GM19372 (cell line): ENCODE results near the gene BDP1.
A peak's percentile ranks its signal among the peaks of the same experiment; 100 is the strongest.
"Not testable (repeated sequence)": the region's sequence is repeated elsewhere in the genome, so short reads cannot be mapped to it uniquely, and the experiment has no call there.

Source experiments
- ATAC-seq: cut with Tn5 transposase; IDR thresholded peaks from one replicate; pipeline ENCODE4 v1.9.1; 2021; ENCODE audit warnings: mild to moderate bottlenecking, low read depth, moderate library complexity; ENCODE audit not compliant: unreplicated experiment

BDP1 gene

DNA sequence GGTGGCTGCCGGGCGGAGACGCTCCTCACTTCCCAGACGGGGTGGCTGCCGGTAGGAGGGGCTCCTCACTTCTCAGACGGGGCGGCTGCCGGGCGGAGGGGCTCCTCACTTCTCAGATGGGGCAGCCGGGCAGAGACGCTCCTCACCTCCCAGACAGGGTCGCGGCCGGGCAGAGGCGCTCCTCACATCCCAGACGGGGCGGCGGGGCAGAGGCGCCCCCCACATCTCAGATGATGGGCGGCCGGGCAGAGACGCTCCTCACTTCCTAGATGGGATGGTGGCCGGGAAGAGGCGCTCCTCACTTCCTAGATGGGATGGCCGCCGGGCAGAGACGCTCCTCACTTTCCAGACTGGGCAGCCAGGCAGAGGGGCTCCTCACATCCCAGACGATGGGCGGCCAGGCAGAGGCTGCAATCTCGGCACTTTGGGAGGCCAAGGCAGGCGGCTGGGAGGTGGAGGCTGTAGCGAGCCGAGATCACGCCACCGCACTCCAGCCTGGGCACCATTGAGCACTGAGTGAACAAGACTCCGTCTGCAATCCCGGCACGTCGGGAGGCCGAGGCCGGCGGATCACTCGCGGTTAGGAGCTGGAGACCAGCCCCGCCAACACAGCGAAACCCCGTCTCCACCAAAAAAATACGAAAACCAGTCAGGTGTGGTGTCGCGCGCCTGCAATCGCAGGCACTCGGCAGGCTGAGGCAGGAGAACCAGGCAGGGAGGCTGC, 96.7 kb downstream of the BDP1 start:
- ATAC-seq, result not testable (repeated sequence)

DNA sequence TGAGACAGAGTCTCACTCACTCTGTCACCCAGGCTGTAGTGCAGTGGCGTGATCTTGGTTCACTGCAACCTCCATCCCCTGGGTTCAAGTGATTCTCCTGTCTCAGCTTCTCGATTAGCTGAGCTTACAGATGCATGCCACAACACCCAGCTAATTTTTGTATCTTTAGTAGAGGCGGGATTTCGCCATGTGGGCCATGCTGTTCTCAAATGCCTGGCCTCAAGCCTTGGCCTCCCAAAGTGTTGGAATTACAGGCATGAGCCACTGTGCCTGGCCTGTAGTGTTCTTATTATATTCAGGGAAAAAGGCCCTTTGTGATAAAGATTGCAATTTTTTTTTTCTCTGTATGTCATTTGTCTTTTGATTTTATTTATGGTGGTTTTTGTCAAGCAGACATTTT, 107.7 kb downstream of the BDP1 start:
- ATAC-seq, result no peak

DNA sequence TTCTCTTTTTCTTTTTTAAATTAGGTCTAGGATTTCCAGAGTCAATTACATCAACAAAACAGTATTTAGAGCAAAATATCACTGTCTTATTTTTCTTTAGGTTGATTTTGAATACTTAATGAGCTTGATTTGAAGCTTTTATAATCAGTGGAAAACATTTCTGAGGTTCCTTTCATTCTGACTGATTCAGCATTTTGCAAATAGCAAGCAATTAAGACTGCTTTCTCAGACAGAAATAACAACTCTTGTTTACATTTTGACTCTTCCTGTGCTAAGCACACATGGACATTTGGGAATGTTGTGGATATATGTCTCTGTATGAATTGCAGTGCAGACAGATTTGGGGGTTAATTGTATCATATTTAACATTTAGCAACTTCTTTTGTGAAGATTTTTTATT, 109.4 kb downstream of the BDP1 start:
- no peak for ATAC-seq

DNA sequence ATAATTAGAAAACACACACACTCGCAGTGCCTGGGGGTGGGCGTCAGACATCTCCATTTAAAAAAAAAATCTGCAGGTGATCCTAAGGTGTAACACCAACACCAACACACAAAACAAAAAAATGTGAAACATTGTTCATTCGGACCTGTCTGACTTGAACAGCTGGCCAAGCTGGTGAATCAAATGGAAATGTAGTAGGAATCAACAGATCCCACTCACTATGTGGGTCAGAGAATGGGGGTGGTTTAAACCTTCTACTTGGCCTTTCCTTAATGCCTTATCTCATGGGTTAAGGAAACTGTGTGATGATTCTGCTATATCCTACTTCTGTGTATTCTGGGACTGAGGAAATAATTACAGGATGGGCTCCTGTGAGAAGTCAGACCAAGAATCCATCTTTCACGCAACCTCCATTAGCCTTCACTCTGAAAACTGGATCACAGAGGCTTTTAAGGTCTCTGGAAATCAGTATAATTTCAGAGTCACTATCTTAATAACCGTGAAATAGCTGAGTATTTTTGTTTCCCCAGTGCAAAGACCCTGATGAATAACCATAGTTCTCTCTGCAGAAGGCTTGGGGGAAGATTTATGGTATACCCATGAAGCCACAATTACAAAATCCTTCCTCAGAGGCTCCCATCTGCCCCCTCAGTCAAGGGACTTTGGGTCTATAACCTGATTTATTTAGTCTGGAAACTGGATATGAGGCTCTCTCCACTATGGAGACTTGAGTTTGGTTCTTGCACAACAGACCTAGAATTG, 114.5 kb downstream of the BDP1 start:
- no peak for ATAC-seq

DNA sequence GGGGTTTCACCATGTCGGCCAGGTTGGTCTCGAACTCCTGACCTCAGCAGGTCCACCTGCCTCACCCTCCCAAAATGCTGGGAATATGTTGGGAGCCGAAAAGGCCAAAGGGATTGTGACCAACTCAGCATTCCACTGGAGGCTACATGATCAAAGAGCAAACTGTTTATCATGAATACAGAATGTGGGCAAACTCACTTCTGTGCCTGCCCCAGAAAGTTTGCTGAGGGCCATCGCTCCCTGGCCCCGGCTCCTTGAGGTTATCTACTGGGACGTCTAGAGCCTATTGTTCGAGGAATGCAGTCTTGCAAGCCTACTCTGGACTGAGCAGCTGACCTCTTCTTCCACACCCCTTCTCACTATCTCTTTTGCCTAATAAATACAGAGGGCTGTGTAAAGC, 116.4 kb downstream of the BDP1 start:
- ATAC-seq, result not testable (repeated sequence)

DNA sequence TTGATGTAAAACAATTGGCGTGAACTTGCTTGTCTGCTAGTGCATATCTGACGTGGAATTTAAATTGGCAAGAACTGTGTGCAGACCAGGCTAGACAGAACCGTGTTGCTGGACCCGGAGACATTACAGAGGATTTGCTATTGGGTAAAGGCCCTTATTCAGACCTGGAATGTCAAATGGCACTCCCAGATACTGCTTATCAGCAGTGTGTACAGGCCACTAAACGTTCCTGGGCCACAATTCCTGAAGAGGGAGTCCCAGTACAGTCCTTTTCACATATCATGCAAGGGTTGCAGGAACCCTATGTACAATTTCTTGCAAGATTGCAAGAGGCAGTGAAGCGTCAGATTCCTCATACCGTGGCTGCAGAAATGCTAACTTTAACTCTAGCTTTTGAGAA, 118.1 kb downstream of the BDP1 start:
- no peak for ATAC-seq

DNA sequence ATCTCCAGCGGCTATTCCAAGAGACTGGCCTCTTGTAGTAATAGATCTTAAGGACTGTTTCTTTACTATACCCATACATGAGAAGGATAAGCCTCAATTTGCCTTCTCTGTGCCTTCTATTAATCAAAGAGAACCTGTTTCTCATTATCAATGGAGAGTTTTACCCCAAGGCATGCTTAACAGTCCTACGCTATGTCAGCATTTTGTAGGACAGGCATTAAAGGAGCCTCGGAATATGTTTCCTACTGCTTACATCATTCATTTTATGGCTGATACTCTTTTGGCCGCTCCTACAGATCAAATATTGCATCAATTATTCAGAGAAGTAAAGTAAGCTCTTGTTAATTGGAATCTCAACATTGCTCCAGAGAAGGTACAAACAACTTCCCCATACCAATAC, 120.1 kb downstream of the BDP1 start:
- not testable (repeated sequence) for ATAC-seq

DNA sequence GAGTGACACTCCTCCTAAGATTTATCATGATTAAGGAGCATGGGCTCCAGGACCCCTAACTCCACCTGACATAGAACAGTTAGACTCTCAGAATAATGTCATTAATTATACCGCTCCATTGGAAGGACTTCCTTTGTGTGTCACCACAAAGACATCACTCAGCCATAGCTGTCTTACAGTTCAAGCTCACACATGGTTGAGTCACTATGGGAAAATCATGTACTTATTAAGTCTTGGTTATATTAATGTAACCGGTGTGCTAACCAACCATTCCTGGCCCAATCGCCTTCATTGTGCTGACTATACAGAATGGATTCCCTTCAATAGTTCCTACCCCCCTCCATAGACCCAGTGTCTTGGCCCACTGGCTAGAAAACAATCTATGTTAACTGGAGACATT, 120.8 kb downstream of the BDP1 start:
- ATAC-seq, result no peak

DNA sequence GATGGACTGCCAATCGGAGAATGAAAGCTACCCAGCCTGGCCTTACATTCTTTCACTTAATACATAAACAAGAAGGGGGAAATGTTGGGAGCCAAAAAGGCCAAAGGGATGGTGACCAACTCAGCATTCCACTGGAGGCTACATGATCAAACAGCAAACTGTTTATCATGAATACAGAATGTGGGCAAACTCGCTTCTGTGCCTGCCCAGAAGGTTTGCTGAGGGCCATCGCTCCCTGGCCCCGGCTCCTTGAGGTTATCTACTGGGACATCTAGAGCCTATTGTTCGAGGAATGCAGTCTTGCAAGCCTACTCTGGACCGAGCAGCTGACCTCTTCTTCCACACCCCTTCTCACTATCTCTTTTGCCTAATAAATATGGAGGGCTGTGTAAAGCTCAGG, 122.4 kb downstream of the BDP1 start:
- ATAC-seq, result not testable (repeated sequence)

DNA sequence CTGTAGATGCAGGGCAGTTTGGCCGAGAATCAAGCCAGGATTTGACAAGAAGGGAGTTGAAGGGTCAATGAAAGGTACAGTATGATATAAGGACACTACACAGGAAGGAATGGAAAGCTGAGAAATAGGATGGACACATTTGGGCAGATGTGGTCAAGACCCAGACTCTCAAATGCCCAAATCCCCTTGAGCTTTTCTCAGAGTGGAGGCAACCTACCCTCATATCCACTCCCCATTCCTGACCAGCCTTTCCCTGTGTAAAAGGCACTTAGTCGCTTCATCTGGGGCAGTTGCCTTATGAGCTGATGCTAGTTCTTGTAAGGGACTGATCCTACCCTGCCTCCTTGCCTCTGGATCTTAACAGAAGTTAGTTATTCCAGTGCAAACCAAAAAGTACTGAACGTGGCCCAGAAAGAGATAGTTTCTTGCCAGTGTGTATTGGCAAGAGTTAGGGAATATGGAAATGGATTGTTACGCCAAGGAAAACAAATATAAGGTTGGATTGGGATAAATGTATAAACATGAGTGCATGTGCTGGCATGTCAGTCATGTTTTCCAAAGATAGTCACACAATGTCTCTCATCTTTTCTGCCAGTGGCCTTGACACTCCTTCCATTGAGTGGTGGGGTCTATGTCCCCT, 127.6 kb downstream of the BDP1 start:
- ATAC-seq, result no peak

DNA sequence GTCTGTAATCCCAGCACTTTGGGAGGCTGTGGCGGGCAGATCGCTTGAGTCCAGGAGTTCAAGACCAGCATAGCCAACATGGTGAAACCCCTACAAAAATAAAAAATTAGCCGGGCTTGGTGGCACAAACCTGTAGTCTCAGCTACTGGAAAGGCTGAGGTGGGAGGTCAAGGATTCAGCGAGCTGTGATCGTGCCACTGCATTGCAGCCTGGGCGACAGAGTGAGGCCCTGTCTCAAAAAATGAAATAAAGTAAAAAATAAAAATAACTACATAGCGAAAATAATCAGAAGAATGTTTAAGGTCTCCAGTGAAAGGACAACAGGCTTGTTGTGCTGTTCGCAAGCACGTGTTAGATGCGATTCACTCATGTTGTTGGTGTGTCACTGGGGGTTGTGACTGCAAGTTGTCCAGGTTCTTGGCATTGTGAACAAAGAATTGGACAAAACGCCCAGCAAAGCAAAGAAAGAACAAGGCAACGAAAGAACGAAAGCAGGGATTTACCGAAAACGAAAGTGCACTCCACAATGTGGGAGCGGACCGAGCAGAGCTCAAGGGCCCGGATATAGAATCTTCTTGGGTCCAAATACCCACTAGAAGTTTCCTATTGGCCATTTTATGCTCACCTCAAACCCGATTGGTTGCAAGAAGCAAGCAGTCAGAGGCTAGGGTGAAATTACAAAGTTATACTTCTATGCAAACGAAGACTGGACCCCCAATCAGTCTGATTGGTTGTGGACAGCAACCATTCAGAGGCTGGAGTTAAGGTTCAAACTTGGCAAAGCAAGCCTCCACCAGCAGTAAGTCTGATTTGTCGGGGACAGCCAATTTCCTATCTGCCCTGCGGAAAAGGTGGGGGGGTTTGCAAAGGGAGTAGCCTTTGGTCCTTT, 130.8 kb downstream of the BDP1 start:
- no peak for ATAC-seq

DNA sequence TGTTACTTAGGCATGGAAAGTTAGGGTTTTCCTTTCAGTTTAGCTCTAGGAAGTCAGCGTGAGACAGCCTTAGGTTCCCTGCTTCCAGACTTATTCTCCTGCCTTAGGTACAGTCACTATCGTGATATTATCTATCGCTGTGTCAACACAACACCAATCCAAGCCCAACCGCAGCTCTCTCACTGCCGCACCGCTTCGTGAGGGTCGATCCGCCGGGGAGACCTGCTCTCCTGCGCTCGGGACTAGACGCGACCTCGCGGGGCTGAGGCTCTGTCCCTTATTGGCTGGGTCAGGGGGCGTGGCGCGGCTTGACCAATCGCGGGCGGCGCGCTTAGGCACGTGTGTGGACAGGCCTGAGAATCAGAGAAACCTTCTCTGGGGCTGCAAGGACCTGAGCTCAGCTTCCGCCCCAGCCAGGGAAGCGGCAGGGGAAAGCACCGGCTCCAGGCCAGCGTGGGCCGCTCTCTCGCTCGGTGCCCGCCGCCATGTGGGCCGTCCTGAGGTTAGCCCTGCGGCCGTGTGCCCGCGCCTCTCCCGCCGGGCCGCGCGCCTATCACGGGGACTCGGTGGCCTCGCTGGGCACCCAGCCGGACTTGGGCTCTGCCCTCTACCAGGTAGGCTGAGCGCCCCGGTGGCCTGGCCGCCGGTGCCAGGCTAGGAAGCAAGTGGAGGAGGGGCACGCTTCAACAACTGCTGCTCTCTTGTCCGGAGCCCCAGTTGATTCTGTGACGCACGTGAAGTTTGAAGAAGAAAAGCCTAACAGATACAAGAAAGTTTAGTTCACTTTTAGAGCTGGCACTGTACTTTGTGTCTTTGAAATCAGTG, 131.7 kb downstream of the BDP1 start, which contains the start of gene MCCC2:
MCCC2 (plus strand) TSS at position 400 of the 825 bp plus-strand sequence; CDS start at position 486, 86 bp downstream.
- peak; percentile 96 for ATAC-seq

DNA sequence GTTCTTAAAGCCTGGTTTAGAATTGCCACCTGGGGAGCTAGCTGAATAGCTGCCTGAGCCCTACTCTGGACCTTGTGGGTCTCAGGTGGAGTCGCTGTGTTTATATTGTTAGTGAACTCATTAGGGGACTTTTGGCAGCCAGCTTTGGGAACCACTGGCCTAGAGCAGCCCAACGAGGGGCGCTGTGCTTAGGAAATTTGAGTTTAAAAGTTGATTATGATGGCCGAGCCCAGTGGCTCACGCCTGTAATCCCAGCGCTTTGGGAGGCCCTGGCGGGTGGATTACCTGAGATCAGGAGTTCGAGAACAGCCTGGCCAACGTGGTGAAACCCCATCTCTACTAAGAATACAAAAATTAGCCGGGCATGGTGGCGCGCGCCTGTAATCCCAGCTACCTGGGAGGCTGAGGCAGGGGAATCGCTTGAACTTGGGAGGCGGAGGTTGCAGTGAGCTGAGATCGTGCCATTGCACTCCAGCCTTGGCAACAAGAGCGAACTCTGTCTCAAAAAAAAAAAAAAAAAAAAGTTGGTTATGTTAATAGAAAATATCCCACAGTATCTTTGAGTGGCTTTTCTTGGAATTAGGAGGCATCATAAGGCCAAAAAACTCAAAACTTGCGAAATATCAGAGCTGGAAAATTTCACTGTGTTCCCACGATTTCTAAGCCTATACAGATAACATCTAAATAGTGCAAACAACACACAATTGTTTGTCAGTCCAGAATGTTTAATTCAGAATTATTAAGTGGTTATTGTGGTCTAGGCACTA, 132.5 kb downstream of the BDP1 start:
- peak; percentile 2 for ATAC-seq

DNA sequence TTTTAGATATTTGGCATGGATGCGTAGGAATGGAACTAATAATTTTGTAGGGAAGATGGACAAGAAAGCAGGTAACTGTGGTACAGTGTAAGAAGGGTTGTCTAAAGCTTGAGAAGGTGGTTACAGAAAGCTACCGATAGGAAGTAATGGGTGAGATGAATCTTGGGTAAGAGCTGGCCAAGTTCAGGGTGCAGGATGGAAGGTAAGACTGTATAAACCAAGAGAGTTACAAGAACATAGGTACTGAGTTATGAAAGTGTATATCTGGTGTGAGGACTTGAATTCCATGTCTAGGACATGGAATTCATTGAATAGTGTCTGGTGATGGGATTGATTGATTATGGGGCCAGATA, 133.1 kb downstream of the BDP1 start:
- ATAC-seq, result no peak

DNA sequence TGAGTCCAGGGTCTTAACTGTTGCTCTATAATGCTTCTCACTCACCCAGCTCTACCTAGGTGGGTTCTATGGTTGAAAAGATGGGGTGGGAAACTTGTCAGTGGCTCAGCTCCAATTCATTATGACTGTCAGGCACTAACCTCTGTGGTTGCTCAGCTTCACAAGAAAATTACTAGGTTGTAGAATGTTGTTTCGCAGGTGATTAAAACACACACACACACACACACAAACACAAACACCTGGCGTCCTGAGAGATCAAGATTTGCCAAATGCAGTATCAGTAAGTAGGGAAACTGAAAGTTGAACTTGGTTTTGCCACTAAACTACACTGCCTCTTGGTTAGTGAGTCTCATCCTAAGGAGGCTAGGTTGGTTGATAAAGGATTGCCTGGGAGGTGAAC, 134.5 kb downstream of the BDP1 start:
- ATAC-seq, result no peak

DNA sequence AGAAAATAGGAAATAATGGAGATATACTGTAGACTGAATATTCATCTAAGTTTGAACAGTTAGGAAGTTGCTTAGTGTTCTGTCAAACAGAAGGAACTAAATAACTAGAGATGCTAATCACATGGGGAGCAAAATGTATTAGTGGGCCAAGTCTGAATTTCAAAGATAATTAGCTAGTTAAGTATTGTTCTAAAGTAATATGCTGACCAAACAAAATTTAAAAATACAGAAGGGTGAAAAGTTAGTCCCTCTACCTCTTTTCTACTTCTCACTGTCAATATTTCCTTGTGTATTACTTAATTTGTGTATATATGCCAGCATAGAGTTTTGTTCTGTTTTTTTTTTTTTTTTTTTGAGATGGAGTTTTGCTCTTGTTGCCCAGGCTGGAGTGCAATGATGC, 135.6 kb downstream of the BDP1 start:
- ATAC-seq, result no peak

DNA sequence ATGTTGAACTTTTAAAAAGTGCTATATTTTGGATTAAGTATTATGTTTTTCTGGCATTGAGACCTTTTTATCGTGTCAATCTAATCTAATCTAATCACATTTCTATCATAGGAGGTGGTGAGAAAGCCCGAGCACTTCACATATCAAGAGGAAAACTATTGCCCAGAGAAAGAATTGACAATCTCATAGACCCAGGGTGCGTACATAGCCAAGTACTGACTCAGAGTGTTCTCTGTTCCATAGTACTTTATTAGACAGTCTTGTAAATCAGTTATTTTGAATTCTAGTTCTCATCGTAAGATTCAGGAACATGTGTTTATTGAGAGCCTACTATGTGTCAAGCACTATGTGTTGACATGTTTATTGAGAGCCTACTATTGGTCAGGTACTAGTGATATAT, 140.7 kb downstream of the BDP1 start:
- no peak for ATAC-seq

DNA sequence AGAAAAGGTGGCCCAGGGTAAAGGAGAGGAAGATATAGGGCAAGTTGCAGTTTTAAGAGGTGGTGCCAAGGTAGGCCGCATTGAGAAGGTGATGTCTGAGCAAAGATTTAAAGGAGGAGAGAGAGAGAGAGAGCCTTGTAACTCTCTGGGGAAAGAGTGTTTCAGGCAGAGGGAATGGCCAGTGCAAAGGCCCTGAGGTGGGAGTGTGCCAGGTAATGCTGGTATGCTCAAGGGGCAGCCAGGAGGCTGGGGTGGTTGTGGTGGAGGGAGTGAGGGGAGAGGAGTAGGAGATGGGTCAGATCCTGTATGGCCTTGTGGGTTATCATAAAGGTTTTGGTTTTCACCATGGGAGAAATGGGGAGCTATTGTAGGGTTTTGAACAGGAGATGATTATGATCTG, 141.6 kb downstream of the BDP1 start:
- no peak for ATAC-seq

DNA sequence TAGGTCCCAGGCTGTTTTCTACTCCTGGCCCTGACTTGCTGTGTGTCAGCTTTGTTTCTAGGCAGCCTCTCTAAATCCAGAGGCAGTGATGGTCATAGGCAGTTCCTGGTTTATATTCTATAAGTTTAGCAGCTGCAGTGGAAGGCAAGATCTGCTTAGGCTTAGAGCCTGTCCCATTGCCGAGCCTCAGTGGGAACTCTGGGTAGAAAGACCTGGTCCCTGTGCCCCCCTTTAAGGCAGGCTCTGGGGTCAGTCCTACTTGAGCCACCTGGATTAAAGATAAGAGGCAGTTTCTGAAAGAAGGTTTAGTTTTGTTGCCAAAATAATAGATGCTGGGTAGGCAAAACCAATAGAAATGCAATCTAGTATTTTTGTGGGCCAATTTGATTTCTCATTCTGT, 145.3 kb downstream of the BDP1 start:
- no peak for ATAC-seq
